Vagina (tissue), 2 donors: ENCODE results near the gene PRPF40B.

Source experiments
- CTCF ChIP-seq, 3 experiments: fragments of 450-650 bp in 2 of 3; fragments of 200-600 bp in 1 of 3; sonication (generic) in 1 of 3; IDR thresholded peaks; one replicate each; pipeline ENCODE4 v1.5.1; 2017 to 2019; ENCODE audit warnings: antibody characterized with exemption in 3 of 3, mild to moderate bottlenecking in 2 of 3, moderate library complexity in 2 of 3
- POLR2A ChIP-seq, 2 donors: fragments of 450-650 bp; IDR thresholded peaks; one replicate each; pipeline ENCODE4 v1.6.1; 2017; ENCODE audit warnings: antibody characterized with exemption in 2 of 2, mild to moderate bottlenecking in 2 of 2, moderate library complexity in 2 of 2
- POLR2AphosphoS5 ChIP-seq, 2 donors: sonication (generic); formaldehyde crosslinking; IDR thresholded peaks; one replicate each; pipeline ENCODE4 v1.9.0; 2017; ENCODE audit warnings: antibody characterized with exemption in 2 of 2, mild to moderate bottlenecking in 2 of 2, low read depth in 1 of 2; ENCODE audit not compliant: insufficient read depth in 1 of 2

GRCh38 chr12:49587174-49587908, 36.0 kb upstream of the PRPF40B start:
- no peak for TF ChIP-seq POLR2A (IDR thresholded peaks at IDR 0.05)
- no peak for TF ChIP-seq CTCF (IDR thresholded peaks at IDR 0.05)
- no peak for TF ChIP-seq POLR2AphosphoS5 (IDR thresholded peaks at IDR 0.05; ENCODE audit: insufficient read depth in 1 of 2, low read depth in 1 of 2)
